HFFc6 (cell line): ENCODE data around the gene MORC2. TPM values are rescaled to one million over a fixed set of nuclear protein-coding genes. Genes with fewer than 3 reads are reported as not detected.

Experiments used
- DNase-seq: peaks from one replicate; pipeline ENCODE4 v3.0.0-alpha.2; 2018
- H3K27ac Mint-ChIP-seq: 2 replicates; pipeline ENCODE4 v1.8.0; 2020; ENCODE audit warnings: mild to moderate bottlenecking, mixed read lengths
- H3K27me3 Mint-ChIP-seq: 2 replicates; pipeline ENCODE4 v1.8.0; 2021; ENCODE audit warnings: mild to moderate bottlenecking, moderate library complexity, mixed read lengths; ENCODE audit not compliant: insufficient read depth
- H3K36me3 Mint-ChIP-seq: 2 replicates; pipeline ENCODE4 v1.8.0; 2021; ENCODE audit warnings: low read depth, mixed read lengths
- H3K4me1 Mint-ChIP-seq: 2 replicates; pipeline ENCODE4 v1.8.0; 2020; ENCODE audit warnings: low read depth, mixed read lengths
- H3K4me3 Mint-ChIP-seq: 2 replicates; pipeline ENCODE4 v1.8.0; 2020; ENCODE audit warnings: mild to moderate bottlenecking, moderate library complexity, mixed read lengths
- H3K9me3 Mint-ChIP-seq: 2 replicates; pipeline ENCODE4 v1.8.0; 2020; ENCODE audit warnings: mild to moderate bottlenecking, mixed read lengths
- total RNA-seq, 6 experiments: library from RNA; stranded (reverse); fragmentation: NEBNext Ultra II Directional; extraction: Animal tissue kit (Norgen Biotek cat#: 25700); gene quantifications; 2 replicates in 1 of 6; 3 replicates in 5 of 6; pipeline ENCODE4 v1.2.3, GENCODE V29; 2021
- TF ChIP-seq, protein P1 (sequence below): fragments of 200-600 bp; sonication (generic); IDR thresholded peaks from 2 replicates; pipeline ENCODE4 v1.5.0; 2021; ENCODE audit warnings: antibody characterized with exemption, mild to moderate bottlenecking

Gene MORC2
- total RNA-seq, 6 experiments from 2014 or later = 22.0 to 30.5 (median 24.5) TPM

DNA sequence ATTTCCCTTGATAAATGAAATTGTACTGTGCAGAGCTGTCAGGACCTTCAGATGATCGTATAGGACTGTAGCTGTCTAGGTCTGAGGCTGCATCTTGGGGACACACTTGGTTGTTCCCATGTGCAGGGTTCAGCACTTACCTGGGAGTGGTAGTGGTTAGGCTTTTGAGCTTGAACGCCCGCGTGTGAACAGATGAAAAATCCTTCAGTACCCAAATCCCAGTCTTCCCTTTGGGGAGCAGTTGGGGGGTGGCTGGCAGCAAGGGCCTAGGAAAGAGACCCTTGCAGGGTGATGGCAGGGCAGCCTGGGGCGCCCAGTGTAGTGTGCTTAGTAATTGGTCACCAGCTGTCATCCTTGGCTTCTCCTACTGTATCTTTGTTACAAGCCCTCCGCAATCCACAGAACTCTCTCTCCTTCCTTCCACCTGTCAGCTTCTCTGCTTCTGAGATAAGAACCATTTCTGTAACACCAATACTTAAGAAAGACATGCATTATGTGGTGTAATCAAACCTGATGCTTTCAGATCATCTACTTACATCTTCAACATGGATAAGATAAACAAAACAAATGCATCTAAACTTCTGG lies 64.6 kb downstream of the MORC2 start:
- peaks cover 6% of the 10 kb centered on the region for H3K9me3 Mint-ChIP-seq
- no peak overlapping the region for H3K4me3 Mint-ChIP-seq
- no peak for DNase-seq
- no peaks in the 10 kb centered on the region; the same call in none of the 2 replicates for H3K27me3 Mint-ChIP-seq
- no peak overlapping the region for H3K27ac Mint-ChIP-seq
- H3K36me3 Mint-ChIP-seq = no peaks in the 10 kb centered on the region
- TF ChIP-seq, protein P1, sequence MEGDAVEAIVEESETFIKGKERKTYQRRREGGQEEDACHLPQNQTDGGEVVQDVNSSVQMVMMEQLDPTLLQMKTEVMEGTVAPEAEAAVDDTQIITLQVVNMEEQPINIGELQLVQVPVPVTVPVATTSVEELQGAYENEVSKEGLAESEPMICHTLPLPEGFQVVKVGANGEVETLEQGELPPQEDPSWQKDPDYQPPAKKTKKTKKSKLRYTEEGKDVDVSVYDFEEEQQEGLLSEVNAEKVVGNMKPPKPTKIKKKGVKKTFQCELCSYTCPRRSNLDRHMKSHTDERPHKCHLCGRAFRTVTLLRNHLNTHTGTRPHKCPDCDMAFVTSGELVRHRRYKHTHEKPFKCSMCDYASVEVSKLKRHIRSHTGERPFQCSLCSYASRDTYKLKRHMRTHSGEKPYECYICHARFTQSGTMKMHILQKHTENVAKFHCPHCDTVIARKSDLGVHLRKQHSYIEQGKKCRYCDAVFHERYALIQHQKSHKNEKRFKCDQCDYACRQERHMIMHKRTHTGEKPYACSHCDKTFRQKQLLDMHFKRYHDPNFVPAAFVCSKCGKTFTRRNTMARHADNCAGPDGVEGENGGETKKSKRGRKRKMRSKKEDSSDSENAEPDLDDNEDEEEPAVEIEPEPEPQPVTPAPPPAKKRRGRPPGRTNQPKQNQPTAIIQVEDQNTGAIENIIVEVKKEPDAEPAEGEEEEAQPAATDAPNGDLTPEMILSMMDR = no peak
- H3K4me1 Mint-ChIP-seq = no peaks in the 10 kb centered on the region

DNA sequence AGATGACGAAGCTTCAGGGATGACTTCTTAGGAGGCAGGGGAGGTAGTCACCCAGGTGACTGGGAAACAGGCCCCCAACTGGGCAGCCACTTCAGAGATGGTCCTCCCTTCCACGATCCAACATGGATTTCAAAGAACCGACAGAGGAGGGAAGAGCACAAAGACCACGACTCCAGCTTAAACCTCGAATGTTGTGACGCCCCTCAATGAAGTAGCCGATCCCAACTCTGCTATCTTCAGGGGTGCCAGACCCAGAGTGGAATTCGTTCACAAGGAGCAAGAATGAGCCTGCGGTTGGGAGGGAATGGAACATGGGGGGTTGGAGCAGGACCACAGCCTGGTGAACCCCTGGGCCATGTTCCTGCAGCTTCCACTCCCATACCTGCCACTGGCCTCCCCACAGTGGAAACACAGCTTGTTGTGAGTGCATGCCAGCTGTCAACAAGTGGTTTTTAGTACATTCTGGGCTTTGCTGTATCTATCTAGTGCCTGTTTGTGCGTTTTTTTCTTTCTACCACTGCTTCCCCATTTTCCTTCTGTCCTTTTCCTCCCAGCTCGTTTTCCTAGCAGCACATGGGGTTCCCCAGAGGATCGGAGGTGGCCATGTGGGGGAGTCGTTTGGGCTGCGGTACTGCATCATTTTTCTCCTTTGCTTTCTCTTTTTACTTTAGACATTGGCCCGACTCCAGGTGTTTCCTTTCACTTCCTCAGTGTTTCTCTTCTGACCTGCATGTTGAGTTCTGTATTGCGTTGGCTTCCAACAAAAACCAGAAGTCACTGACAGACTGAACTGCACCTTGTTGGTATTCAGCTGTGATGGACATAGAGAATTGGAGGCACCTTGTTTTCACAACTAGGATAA lies 65.8 kb downstream of the MORC2 start:
- Mint-ChIP-seq H3K4me3 (no peak overlapping the region), H3K27me3 (no peaks in the 10 kb centered on the region; the same call in none of the 2 replicates), H3K27ac (no peak overlapping the region), H3K36me3 (no peaks in the 10 kb centered on the region), H3K9me3 (peaks cover 6% of the 10 kb centered on the region), H3K4me1 (no peaks in the 10 kb centered on the region)
- no peak for DNase-seq
- TF ChIP-seq, protein P1 = no peak

DNA sequence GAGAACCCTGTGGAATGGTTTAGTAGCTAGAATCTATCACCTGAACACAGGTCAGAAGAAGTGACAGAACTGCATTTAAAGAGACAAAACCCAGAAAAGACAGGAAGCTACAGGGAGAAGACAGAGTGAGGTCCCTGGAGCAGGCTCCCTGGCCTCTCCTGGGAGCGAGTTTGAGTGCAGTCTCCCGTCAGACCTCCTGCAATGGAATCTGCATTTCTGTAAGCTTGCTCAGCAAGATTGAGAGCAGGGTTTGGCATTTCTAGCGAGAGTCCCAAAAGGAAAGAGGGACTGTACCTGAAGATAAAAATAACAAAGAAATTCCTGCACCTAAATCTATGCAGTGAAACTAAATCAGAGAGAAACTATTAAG lies 74.2 kb downstream of the MORC2 start:
- DNase-seq = no peak
- no peaks in the 10 kb centered on the region for H3K36me3 Mint-ChIP-seq
- no peak overlapping the region for H3K4me3 Mint-ChIP-seq
- H3K9me3 Mint-ChIP-seq = no peaks in the 10 kb centered on the region
- TF ChIP-seq, protein P1 = no peak
- H3K27ac Mint-ChIP-seq = no peak overlapping the region
- H3K4me1 Mint-ChIP-seq = no peaks in the 10 kb centered on the region
- H3K27me3 Mint-ChIP-seq = no peaks in the 10 kb centered on the region

DNA sequence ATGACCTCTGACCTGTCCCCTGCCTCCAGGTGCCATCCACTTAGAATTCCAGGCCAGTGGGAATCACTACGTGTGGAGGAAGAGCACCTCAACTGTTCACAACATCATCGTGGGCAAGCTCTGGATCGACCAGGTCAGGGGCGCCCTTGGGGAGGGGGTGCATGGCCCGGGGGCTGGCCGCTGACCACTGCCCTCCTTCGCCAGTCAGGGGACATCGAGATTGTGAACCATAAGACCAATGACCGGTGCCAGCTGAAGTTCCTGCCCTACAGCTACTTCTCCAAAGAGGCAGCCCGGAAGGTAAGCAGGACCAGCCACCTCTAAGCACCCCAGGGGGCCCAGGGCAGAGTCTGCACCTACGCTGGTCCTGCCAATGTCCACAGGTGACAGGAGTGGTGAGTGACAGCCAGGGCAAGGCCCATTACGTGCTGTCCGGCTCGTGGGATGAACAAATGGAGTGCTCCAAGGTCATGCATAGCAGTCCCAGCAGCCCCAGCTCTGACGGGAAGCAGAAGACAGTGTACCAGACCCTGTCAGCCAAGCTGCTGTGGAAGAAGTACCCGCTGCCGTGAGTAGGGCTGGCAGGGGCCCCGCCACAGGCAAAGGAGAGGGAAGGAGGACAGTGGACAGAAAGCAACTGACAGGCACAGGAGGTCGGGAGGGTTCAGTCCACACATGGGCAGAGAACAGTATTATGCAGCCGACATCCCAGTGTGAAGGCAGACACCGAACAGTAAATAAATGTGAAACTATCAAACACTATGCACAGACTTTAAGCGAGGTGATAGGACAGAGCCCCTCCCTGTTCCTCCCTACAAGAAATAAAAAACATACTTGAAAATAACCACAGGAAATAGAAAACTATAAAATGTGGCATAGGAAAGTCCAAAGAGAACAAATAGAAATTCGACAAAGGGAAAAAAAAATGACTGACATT lies 74.9 kb downstream of the MORC2 start:
- Mint-ChIP-seq H3K4me1 (no peaks in the 10 kb centered on the region), H3K9me3 (no peaks in the 10 kb centered on the region), H3K27me3 (no peaks in the 10 kb centered on the region), H3K36me3 (no peaks in the 10 kb centered on the region), H3K4me3 (no peak overlapping the region), H3K27ac (no peak overlapping the region)
- TF ChIP-seq, protein P1 = no peak
- DNase-seq = no peak

DNA sequence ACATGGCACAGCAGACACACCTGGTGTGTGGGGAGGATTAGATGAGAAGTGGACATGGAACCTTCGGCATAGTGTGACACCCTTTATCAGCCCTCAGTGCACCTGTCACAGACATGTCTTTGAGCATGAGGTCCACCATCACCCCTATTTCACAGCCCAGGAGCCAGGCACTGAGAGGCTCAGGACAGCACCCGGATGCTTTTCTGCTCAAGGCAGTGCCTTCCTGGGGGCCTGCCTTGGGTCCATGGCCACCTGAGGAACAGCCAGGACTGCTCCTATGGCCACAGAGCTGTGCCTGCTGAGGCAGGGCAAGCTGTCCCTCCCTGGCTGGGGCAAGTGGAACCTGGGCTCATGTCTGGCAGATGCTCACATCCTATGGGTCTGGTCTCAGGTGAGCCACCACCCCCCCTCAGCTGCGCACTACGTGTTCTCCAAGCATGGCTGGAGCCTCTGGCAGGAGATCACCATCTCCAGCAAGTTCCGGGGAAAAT lies 75.8 kb downstream of the MORC2 start:
- no peaks in the 10 kb centered on the region for H3K36me3 Mint-ChIP-seq
- H3K4me1 Mint-ChIP-seq = no peaks in the 10 kb centered on the region
- TF ChIP-seq, protein P1 = no peak
- DNase-seq = no peak
- no peak overlapping the region for H3K4me3 Mint-ChIP-seq
- no peak overlapping the region for H3K27ac Mint-ChIP-seq
- H3K27me3 Mint-ChIP-seq = no peaks in the 10 kb centered on the region
- H3K9me3 Mint-ChIP-seq = no peaks in the 10 kb centered on the region
